Body of pancreas (tissue), 4 donors: ENCODE results near the gene CEP44. TPM values are rescaled to one million over a fixed set of nuclear protein-coding genes. Genes with fewer than 3 reads are reported as not detected.

Source experiments
- ATAC-seq: fragments of 150-250 bp; one replicate; pipeline ENCODE4 v1.9.1; 2016
- DNase-seq, 4 donors: peaks; one replicate each; pipeline ENCODE4 v3.0.0-alpha.2; 2019
- H3K27ac ChIP-seq, 4 donors: fragments of 200-600 bp; sonication (generic); 1 replicate in 3 of 4; 2 replicates in 1 of 4; pipeline versions ENCODE4 v1.5.1 to v1.6.1; 2016 to 2019; ENCODE audit warnings: mild to moderate bottlenecking in 1 of 4, mixed read lengths in 1 of 4, moderate library complexity in 1 of 4
- H3K27me3 ChIP-seq, 2 donors: fragments of 200-600 bp; sonication (generic); one replicate each; pipeline ENCODE4 v1.6.0; 2016; ENCODE audit warnings: mild to moderate bottlenecking in 1 of 2
- H3K36me3 ChIP-seq, 2 donors: fragments of 200-600 bp; sonication (generic); replicated peaks in 1 of 2; 2 replicates each; pipeline ENCODE4 v1.5.1; 2016; ENCODE audit warnings: low read depth in 2 of 2; ENCODE audit not compliant: insufficient read depth in 1 of 2
- H3K4me1 ChIP-seq: fragments of 200-600 bp; sonication (generic); one replicate; pipeline ENCODE4 v1.6.0; 2016
- H3K4me3 ChIP-seq, 2 donors: fragments of 200-600 bp; sonication (generic); 1 replicate in 1 of 2; 2 replicates in 1 of 2; pipeline ENCODE4 v1.5.1; 2016 to 2019
- H3K9me3 ChIP-seq, 3 donors: fragments of 200-600 bp; sonication (generic); 1 replicate in 2 of 3; 2 replicates in 1 of 3; pipeline ENCODE4 v1.5.1; 2016
- POLR2A ChIP-seq, 3 donors: fragments of 450-650 bp; IDR thresholded peaks; one replicate each; pipeline ENCODE4 v1.6.1; 2016; ENCODE audit warnings: antibody characterized with exemption in 3 of 3, mild to moderate bottlenecking in 2 of 3
- WGBS, 2 donors: methylation state at CpG; one replicate each; pipeline ENCODE4 v1.1.5; 2017; 5-methylcytosine and 5-hydroxymethylcytosine counted together
- intact Hi-C: fragments of 100-400 bp; cut with DNase I; formaldehyde crosslinking; loops from one replicate; pipeline ENCODE4 v1.15.1; 2023
- total RNA-seq, 2 donors: library from RNA; depleted of rRNA; stranded (reverse); fragments of >200 nt; gene quantifications; one replicate each; pipeline ENCODE4 v1.1.0, GENCODE V29; 2016
- TF ChIP-seq, protein P1 (sequence below), 7 experiments: fragments of 450-650 bp in 4 of 7; fragments of 200-600 bp in 3 of 7; sonication (generic) in 3 of 7; IDR thresholded peaks; one replicate each; pipeline ENCODE4 v1.5.1; 2016 to 2019; ENCODE audit warnings: antibody characterized with exemption in 7 of 7

CEP44 gene
- total RNA-seq, 2 donors from 2014 or later: 13.2 to 27.5 TPM

DNA sequence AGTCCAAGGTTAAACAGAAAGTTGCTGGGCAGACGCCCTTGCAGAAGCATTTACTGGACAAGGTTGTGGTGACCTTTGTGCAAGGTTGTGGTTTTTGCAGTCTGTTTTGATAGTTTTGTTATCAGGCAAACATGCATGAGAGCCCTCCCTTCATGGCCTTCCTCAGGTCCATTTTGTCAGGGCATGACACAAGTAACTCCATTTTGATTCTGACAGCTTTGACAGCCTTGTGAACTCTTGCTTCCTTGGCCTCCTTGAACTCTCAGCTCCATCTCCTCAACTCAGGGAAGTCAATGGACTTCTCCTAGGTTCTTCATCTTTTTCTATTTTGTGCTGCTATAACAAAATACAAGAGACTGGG, 97.7 kb downstream of the CEP44 start:
- no peak for DNase-seq
- intact Hi-C loops: no loop called here
- TF ChIP-seq, protein P1, sequence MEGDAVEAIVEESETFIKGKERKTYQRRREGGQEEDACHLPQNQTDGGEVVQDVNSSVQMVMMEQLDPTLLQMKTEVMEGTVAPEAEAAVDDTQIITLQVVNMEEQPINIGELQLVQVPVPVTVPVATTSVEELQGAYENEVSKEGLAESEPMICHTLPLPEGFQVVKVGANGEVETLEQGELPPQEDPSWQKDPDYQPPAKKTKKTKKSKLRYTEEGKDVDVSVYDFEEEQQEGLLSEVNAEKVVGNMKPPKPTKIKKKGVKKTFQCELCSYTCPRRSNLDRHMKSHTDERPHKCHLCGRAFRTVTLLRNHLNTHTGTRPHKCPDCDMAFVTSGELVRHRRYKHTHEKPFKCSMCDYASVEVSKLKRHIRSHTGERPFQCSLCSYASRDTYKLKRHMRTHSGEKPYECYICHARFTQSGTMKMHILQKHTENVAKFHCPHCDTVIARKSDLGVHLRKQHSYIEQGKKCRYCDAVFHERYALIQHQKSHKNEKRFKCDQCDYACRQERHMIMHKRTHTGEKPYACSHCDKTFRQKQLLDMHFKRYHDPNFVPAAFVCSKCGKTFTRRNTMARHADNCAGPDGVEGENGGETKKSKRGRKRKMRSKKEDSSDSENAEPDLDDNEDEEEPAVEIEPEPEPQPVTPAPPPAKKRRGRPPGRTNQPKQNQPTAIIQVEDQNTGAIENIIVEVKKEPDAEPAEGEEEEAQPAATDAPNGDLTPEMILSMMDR (IDR thresholded peaks at IDR 0.05): no peak
- no peak for TF ChIP-seq POLR2A (IDR thresholded peaks at IDR 0.05)
- Histone ChIP-seq H3K9me3 (no peaks in the 10 kb centered on the region), H3K4me1 (no peaks in the 10 kb centered on the region), H3K27ac (no peak overlapping the region), H3K36me3 (no peaks in the 10 kb centered on the region), H3K27me3 (no peaks in the 10 kb centered on the region), H3K4me3 (no peak overlapping the region)
- 17 to 35% methylated on average over 1 of the region's 1 CpG for WGBS, 2 donors
- ATAC-seq: no peak

Other genes starting within 250 kb of the CEP44 start
- gene FBXO8, start 244 bp upstream of the CEP44 start, total RNA-seq: 10 to 100 TPM in 1 of 2 donors, 1 to 10 TPM in 1; 3.6 to 12.5 TPM
- gene HPGD, start 238.6 kb downstream of the CEP44 start, total RNA-seq: 1 to 10 TPM in 1 of 2 donors, under 1 TPM in 1; 0.33 to 9.1 TPM